Upper lobe of left lung (tissue), 4 donors: ENCODE measurements around the gene RNF150.

Source experiments
- EP300 ChIP-seq, 4 donors: sonication (generic); formaldehyde crosslinking; IDR thresholded peaks; one replicate each; pipeline ENCODE4 v1.5.1; 2017; ENCODE audit warnings: antibody characterized with exemption in 4 of 4, control low read depth in 2 of 4
- POLR2AphosphoS5 ChIP-seq, 2 donors: sonication (generic); formaldehyde crosslinking; IDR thresholded peaks; one replicate each; pipeline ENCODE4 v1.5.1; 2017; ENCODE audit warnings: antibody characterized with exemption in 2 of 2
- TF ChIP-seq, protein P1 (sequence below), 6 experiments: fragments of 450-650 bp in 4 of 6; fragments of 200-600 bp in 2 of 6; sonication (generic) in 2 of 6; IDR thresholded peaks; one replicate each; pipeline ENCODE4 v1.5.1; 2016 to 2019; ENCODE audit warnings: antibody characterized with exemption in 6 of 6

DNA sequence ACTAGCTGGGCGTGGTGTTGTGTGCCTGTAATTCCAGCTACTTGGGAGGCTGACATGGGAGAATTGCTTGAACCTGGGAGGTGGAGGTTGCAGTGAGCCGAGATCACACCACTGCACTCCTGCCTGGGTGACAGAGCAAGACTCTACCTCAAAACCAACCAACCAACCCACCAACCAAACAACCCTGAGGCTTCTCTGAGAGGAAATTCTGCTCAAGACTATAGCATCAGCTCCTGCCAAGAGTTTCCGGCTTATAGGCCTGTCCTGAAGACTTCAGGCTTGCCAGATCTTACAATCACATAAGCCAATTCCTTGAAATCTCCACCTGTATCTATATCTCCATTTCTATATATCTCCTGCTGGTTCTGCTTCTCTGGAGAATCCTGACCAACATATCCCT, 203.3 kb downstream of the RNF150 start:
- TF ChIP-seq, protein P1, sequence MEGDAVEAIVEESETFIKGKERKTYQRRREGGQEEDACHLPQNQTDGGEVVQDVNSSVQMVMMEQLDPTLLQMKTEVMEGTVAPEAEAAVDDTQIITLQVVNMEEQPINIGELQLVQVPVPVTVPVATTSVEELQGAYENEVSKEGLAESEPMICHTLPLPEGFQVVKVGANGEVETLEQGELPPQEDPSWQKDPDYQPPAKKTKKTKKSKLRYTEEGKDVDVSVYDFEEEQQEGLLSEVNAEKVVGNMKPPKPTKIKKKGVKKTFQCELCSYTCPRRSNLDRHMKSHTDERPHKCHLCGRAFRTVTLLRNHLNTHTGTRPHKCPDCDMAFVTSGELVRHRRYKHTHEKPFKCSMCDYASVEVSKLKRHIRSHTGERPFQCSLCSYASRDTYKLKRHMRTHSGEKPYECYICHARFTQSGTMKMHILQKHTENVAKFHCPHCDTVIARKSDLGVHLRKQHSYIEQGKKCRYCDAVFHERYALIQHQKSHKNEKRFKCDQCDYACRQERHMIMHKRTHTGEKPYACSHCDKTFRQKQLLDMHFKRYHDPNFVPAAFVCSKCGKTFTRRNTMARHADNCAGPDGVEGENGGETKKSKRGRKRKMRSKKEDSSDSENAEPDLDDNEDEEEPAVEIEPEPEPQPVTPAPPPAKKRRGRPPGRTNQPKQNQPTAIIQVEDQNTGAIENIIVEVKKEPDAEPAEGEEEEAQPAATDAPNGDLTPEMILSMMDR (IDR thresholded peaks at IDR 0.05), result no peak
- TF ChIP-seq POLR2AphosphoS5 (IDR thresholded peaks at IDR 0.05) (no peak), EP300 (IDR thresholded peaks at IDR 0.05) (no peak)
